Amniotic stem cell (primary cell): Measurements from ENCODE around the gene ALDOB.
"Not testable (repeated sequence)": the region's sequence is repeated elsewhere in the genome, so short reads cannot be mapped to it uniquely, and the experiment has no call there.

Source experiments
- DNase-seq: peaks from one replicate; lab custom pipeline; 2025; lab: John Stamatoyannopoulos, UW

Gene ALDOB

DNA sequence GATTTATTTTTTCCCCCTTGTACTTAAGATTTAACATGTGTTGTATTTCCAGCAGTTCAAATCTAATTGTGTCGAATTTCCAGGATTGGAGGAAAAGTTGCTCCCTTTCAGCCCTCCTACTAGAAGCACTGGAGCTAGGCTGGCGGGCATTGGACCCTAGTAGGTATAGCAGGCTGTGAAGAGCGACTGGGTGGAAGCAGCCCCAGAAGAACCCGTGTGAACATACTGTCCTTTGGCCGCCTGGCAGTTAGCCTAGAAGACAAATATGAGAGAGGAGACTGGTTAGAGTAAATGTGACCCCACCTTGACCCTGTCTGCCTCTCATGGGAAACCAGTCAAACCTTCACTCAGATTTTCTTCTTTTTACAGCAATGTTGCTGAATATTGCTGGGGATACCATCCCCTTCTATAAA, 13.9 kb downstream of the ALDOB start:
- no peak for DNase-seq

- DNase-seq, result no peak
These were observed 15.7 kb downstream of the ALDOB start for GRCh38 chr9:101419863-101420262.

GRCh38 chr9:101418518-101419430, 16.8 kb downstream of the ALDOB start:
- DNase-seq, result no peak

DNA sequence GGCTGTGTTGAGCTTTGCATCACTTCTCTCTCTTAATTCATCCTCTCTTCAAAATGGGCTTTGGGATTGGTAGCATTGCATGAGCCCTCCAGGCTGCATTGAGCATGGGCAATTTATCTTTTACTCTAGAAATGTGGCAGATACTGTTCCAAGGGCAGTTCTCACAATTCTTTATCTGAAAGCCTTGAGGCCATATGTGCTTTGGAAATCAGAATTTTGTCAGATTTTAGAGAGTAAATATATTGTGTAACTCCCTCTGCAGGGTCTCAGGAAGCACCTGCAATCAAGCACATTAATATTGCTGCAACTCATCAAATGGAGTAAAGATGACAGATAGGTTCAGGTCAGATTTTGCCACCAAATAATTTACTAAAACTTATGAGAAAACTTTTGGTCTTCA, 17.6 kb downstream of the ALDOB start:
- DNase-seq, result no peak

DNA sequence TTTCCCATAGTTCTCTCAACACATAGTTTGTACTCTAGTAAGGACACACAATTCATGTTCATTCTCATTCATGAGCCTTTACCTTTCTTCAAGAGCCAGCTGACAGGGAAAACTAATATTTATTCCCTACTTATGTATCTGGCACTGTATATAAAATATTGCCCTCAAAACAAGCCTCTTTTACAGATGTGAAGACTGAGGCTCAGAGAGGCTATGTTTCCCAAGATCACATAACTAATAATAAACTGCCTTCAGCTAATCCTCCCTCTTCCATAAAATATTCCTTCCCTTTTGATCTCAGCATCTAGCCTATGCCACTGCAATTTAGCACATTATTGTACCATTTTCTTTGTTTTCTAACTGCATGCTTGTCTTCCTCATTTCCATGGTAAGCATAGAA, 18.2 kb downstream of the ALDOB start:
- DNase-seq, result no peak

GRCh38 chr9:101415578-101415977, 20.0 kb downstream of the ALDOB start:
- DNase-seq, result no peak

DNA sequence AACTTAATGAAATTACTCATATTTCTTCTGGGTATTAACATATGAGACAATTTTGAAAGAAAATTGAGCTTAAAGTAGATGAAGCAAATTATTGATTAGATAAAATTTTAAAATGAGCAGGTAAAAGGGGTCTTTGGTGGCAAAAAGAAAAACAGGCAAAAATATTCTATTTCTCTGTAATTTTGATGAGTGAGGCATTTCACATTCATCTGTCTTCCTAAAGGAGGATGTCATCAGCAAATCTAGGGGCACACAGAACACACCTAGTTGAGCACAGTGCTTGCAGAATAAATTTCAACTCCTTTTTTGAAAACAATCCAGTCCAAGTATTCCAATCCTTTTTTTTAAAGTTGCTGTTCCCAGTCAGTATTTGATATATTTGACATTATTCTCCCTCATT, 20.7 kb downstream of the ALDOB start:
- DNase-seq, result no peak

GRCh38 chr9:101409079-101409477, 26.5 kb downstream of the ALDOB start:
- no peak for DNase-seq

DNA sequence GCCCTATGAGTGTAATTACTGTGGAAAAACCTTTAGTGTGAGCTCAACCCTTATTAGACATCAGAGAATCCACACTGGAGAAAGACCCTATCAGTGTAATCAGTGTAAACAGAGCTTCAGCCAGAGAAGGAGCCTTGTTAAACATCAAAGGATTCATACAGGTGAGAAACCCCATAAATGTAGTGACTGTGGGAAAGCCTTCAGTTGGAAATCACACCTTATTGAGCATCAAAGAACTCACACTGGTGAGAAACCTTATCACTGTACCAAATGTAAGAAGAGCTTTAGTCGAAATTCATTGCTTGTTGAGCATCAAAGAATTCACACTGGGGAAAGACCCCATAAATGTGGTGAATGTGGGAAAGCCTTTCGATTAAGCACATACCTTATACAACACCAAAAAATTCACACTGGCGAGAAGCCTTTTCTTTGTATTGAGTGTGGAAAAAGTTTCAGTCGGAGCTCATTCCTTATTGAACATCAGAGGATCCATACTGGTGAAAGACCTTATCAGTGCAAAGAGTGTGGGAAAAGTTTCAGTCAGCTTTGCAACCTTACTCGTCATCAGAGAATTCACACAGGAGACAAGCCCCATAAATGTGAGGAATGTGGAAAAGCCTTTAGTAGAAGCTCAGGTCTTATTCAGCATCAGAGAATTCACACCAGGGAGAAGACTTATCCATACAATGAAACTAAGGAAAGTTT, 27.0 kb downstream of the ALDOB start:
- DNase-seq, result no peak

- DNase-seq, result no peak
These were observed 31.9 kb downstream of the ALDOB start for GRCh38 chr9:101403516-101404285.

GRCh38 chr9:101400120-101400519, 35.5 kb downstream of the ALDOB start:
- no peak for DNase-seq

GRCh38 chr9:101399643-101399970, 36.0 kb downstream of the ALDOB start:
- no peak for DNase-seq

DNA sequence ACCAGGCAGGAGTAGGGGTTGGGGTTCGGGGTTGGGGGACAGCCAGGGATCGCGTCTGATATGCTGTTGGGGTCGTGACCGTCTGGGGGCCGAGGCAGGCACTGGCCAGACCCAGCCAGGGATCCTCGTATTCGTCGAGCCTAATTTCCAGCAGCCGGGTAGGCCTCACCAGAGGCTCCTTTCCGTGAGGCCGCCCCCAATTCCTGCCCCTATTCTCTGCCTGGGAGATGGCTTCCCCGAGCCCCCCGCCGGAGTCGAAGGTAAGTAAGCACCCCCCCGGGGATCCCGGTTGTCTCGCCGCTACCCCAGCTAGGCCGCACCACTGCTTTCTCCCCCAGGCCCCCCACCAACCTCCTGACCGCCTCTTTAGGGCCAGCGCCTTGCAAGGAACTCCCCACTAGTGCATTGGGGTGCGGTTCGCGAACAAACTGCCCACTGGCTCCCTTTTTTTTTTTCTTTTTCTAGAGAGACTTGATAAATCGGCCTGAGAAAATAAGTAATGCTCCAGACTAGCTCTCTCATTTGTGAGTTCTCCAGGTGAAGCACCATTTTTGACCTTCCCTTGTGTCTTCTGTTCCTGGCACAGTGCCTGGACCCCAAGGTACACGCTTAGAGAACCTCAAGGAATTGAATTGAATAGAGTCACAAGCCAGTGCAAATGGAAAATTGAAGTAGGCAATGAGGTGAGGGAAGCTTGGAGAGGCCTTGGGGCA, 36.5 kb downstream of the ALDOB start:
- DNase-seq, result no peak

DNA sequence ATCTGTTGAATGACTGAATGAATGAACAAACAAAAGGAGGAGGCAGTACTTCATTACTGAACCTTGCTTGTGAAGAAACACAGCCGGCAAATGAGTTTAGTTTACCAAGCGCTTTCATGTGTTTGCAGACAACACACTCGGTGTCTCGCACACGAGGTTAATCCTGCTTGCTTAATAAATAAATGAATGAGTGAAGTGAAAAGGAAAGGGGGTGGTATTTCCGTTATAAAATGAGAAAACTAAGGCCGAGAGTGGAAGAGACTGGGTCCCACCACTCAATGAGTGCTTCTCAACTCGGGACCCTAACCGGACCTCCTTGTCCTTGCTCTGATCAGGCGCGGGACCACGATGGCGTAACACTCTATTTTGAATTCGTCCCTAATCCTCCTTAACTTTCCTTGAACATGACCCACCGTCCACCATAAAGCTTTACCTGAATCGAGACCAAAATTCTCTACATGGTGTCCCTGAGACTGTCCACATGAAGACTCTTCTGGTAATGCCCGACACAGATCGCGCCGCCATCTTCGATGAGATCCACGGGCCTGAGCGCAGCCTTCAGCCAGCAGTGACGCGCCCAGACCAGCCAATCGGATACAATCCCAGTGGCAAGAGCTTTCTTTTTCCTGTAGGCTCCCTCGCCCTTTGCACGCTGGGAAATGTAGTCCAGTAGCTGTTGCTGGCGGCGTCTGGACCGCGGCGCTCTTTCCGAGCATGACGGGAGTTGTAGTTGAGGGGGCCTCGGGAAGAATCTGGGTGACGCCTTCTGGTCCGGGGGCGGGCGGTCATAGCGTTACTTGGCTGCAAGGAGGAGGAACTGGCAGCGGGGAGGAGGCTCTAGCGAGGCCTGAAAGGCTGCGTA, 37.3 kb downstream of the ALDOB start, which contains the start of the genes MRPL50 and ZNF189:
MRPL50 (minus strand) TSS at position 551 of the 862 bp plus-strand sequence; CDS start at position 525, 26 bp downstream.
ZNF189 (plus strand) TSS at position 784 of the 862 bp plus-strand sequence. CDS start 306 bp downstream, outside the sequence.
- peak; percentile 100 for DNase-seq

GRCh38 chr9:101397746-101398067, 37.9 kb downstream of the ALDOB start:
- DNase-seq, result no peak

DNA sequence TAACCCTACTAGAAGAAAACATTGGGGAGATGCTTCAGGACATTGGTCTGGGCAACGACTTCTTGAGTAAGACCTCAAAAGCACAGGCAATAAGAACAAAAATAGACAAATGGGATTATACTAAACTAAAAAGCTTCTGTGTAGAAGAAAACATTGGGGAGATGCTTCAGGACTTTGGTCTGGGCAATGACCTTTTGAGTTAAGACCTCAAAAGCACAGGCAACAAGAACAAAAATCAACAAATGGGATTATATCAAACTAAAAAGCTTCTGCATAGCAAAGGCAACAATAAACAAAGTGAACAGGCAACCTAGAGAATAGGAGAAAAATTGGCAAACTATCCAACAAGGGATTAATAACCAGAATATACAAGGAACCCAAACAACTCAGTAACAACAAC, 40.9 kb downstream of the ALDOB start:
- no peak for DNase-seq

DNA sequence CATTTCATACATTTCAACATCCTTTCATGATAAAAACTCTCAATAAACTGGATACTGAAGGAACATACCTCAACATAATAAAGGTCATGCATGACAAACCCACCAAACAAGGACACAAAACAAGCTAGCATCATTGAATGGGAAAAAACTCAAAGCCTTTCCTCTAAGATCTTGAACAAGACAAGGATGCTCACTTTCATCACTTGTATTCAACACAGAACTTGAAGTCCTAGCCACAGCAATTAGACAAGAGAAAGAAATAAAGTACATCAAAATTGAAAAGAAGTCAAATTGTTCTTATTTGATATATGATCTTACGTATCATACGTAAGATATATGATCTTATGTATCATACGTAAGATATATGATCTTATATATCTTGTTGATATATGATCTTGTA, 42.4 kb downstream of the ALDOB start:
- DNase-seq, result no peak

GRCh38 chr9:101388507-101388993, 47.0 kb downstream of the ALDOB start:
- no peak for DNase-seq

- no peak for DNase-seq
These were observed 47.6 kb downstream of the ALDOB start for GRCh38 chr9:101387871-101388506.

DNA sequence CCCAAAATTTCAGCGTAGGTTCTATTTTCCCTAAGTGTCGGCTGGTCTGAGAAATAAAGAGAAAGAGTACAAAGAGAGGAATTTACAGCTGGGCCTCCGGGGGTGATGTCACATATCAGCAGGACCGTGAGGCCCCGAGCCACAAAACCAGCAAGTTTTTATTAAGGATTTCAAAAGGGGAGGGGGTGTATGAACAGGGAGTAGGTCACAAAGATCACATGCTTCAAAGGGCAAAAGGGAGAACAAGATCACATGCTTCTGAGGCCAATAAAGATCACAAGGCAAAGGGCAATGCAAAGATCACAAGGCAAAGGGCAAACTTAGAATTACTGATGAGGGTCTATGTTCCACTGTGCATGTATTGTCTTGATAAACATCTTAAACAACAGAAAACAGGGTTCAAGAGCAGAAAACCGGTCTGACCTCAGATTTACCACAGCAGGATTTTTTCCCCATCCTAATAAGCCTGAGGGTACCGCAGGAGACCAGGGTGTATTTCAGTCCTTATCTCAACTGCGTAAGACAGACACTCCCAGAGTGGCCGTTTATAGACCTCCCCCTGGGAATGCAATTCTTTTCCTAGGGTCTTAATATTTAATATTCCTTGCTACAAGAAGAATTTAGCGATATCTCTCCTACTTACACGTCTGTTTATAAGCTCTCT, 50.6 kb downstream of the ALDOB start, which contains the start of gene BAAT:
BAAT (minus strand) TSS at position 134 of the 664 bp plus-strand sequence. CDS start 13,602 bp downstream, outside the sequence.
- not testable (repeated sequence) for DNase-seq
